ENCODE data around the gene TALDO1. TPM values are rescaled to one million over a fixed set of nuclear protein-coding genes. Genes with fewer than 3 reads are reported as not detected.

Gene TALDO1
- total RNA-seq, 2 experiments from 2014 or later = 199 to 206 TPM

GRCh38 chr11:721247-721740, 26.0 kb upstream of the TALDO1 start:
- ATAC-seq (ENCODE audit: low read depth) (no peak), DNase-seq (no peak)
- POLR2A ChIA-PET = interaction anchor here (1.1 to 5.5 kb wide), 6 partner anchors 14 to 186 kb away, joined by 3 to 26 read pairs (median 6); partner anchors contain the start of genes DEAF1, HRAS, PHRF1 and TMEM80
- no peak overlapping the region for H3K27ac Mint-ChIP-seq
- peaks cover 12% of the 10 kb centered on the region for H3K4me1 Mint-ChIP-seq
- H3K36me3 Mint-ChIP-seq = no peaks in the 10 kb centered on the region
- H3K27me3 Mint-ChIP-seq = peaks cover 20% of the 10 kb centered on the region
- no peaks in the 10 kb centered on the region for H3K9me3 Mint-ChIP-seq
- peak overlapping the region; percentile 49 for H3K4me3 Mint-ChIP-seq

- Mint-ChIP-seq H3K27me3 (peaks cover 18% of the 10 kb centered on the region), H3K9me3 (no peaks in the 10 kb centered on the region), H3K36me3 (no peaks in the 10 kb centered on the region), H3K4me1 (peaks cover 14% of the 10 kb centered on the region), H3K27ac (no peak overlapping the region), H3K4me3 (peak overlapping the region; percentile 49)
- peak; percentile 41 for ATAC-seq (ENCODE audit: low read depth)
- DNase-seq = peak; percentile 71
- POLR2A ChIA-PET = interaction anchor here (0.9 to 5.5 kb wide), 7 partner anchors 15 to 186 kb away, joined by 3 to 26 read pairs (median 3); partner anchors contain the start of genes DEAF1, HRAS, IRF7 and LRRC56
Measured at GRCh38 chr11:721741-722345, 25.4 kb upstream of the TALDO1 start.

- POLR2A ChIA-PET = interaction anchor here (0.9 to 5.5 kb wide), 6 partner anchors 16 to 185 kb away, joined by 3 to 26 read pairs (median 3); partner anchors contain the start of genes DEAF1, IRF7, LRRC56 and PHRF1
- DNase-seq = no peak
- Mint-ChIP-seq H3K27ac (no peak overlapping the region), H3K27me3 (peaks cover 18% of the 10 kb centered on the region), H3K36me3 (no peaks in the 10 kb centered on the region), H3K4me1 (peaks cover 14% of the 10 kb centered on the region), H3K9me3 (no peaks in the 10 kb centered on the region), H3K4me3 (peak overlapping the region; percentile 30)
- ATAC-seq (ENCODE audit: low read depth) = no peak
Measured at GRCh38 chr11:722346-722811, 24.9 kb upstream of the TALDO1 start.

GRCh38 chr11:723120-723883, 24.0 kb upstream of the TALDO1 start:
- POLR2A ChIA-PET = interaction anchor here (1.4 to 5.5 kb wide), 3 partner anchors 27 to 168 kb away, joined by 3 to 26 read pairs (median 24); partner anchors contain the start of genes DEAF1 and TMEM80
- no peak for DNase-seq
- Mint-ChIP-seq H3K4me1 (peaks cover 14% of the 10 kb centered on the region), H3K36me3 (no peaks in the 10 kb centered on the region), H3K27ac (peak overlapping the region; percentile 78), H3K27me3 (peaks cover 18% of the 10 kb centered on the region), H3K9me3 (no peaks in the 10 kb centered on the region), H3K4me3 (peak overlapping the region; percentile 76)
- ATAC-seq (ENCODE audit: low read depth) = peak; percentile 24

GRCh38 chr11:724049-724777, 23.1 kb upstream of the TALDO1 start:
- Mint-ChIP-seq H3K36me3 (no peaks in the 10 kb centered on the region), H3K4me1 (peaks cover 14% of the 10 kb centered on the region), H3K9me3 (no peaks in the 10 kb centered on the region), H3K4me3 (no peak overlapping the region), H3K27ac (no peak overlapping the region), H3K27me3 (peaks cover 16% of the 10 kb centered on the region)
- no peak for DNase-seq
- no peak for ATAC-seq (ENCODE audit: low read depth)
- POLR2A ChIA-PET = interaction anchor here (1.4 to 5.5 kb wide), 5 partner anchors 28 to 189 kb away, joined by 3 to 26 read pairs (median 10); partner anchors contain the start of genes DEAF1, HRAS and TMEM80

GRCh38 chr11:724778-725386, 22.4 kb upstream of the TALDO1 start:
- H3K4me3 Mint-ChIP-seq = peak overlapping the region; percentile 79
- no peaks in the 10 kb centered on the region for H3K36me3 Mint-ChIP-seq
- no peaks in the 10 kb centered on the region for H3K9me3 Mint-ChIP-seq
- POLR2A ChIA-PET = interaction anchor here (1.2 to 5.5 kb wide), 10 partner anchors 22 to 283 kb away, joined by 3 to 26 read pairs (median 8); partner anchors contain the start of genes ANO9, DEAF1, HRAS and LMNTD2
- H3K4me1 Mint-ChIP-seq = peaks cover 14% of the 10 kb centered on the region
- ATAC-seq (ENCODE audit: low read depth) = no peak
- H3K27ac Mint-ChIP-seq = peak overlapping the region; percentile 73
- DNase-seq = no peak
- peaks cover 11% of the 10 kb centered on the region for H3K27me3 Mint-ChIP-seq

GRCh38 chr11:725624-726202, 21.6 kb upstream of the TALDO1 start:
- POLR2A ChIA-PET = interaction anchor here (1.0 to 2.8 kb wide), 21 partner anchors 8 to 284 kb away, joined by 3 to 18 read pairs (median 6); partner anchors contain the start of genes ANO9, DEAF1, GATD1 and HRAS
- Mint-ChIP-seq H3K27me3 (peaks cover 9% of the 10 kb centered on the region), H3K4me1 (peaks cover 13% of the 10 kb centered on the region), H3K4me3 (peak overlapping the region; percentile 79), H3K36me3 (no peaks in the 10 kb centered on the region), H3K9me3 (no peaks in the 10 kb centered on the region), H3K27ac (peak overlapping the region; percentile 73)
- peak; percentile 19 for ATAC-seq (ENCODE audit: low read depth)
- peak; percentile 66 for DNase-seq

- H3K27me3 Mint-ChIP-seq = peaks cover 7% of the 10 kb centered on the region
- ATAC-seq (ENCODE audit: low read depth) (peak; percentile 65), DNase-seq (peak; percentile 72)
- H3K27ac Mint-ChIP-seq = peak overlapping the region; percentile 70
- H3K9me3 Mint-ChIP-seq = no peaks in the 10 kb centered on the region
- no peaks in the 10 kb centered on the region for H3K36me3 Mint-ChIP-seq
- H3K4me1 Mint-ChIP-seq = peaks cover 11% of the 10 kb centered on the region
- peak overlapping the region; percentile 78 for H3K4me3 Mint-ChIP-seq
- POLR2A ChIA-PET = interaction anchor here (1.0 to 2.8 kb wide), 22 partner anchors 9 to 285 kb away, joined by 3 to 18 read pairs (median 6); partner anchors contain the start of genes ANO9, DEAF1, GATD1 and HRAS
Measured at GRCh38 chr11:726278-727220, 20.7 kb upstream of the TALDO1 start.

GRCh38 chr11:727281-727701, 20.0 kb upstream of the TALDO1 start:
- H3K9me3 Mint-ChIP-seq = no peaks in the 10 kb centered on the region
- DNase-seq (no peak), ATAC-seq (ENCODE audit: low read depth) (no peak)
- no peaks in the 10 kb centered on the region for H3K36me3 Mint-ChIP-seq
- no peak overlapping the region for H3K27ac Mint-ChIP-seq
- H3K4me3 Mint-ChIP-seq = no peak overlapping the region
- peaks cover 11% of the 10 kb centered on the region for H3K4me1 Mint-ChIP-seq
- H3K27me3 Mint-ChIP-seq = peaks cover 4% of the 10 kb centered on the region
- POLR2A ChIA-PET = interaction anchor here (1.1 to 2.4 kb wide), 6 partner anchors 21 to 221 kb away, joined by 3 to 18 read pairs (median 6); partner anchors contain the start of genes DEAF1, IRF7, RNH1 and TMEM80

- Mint-ChIP-seq H3K36me3 (no peaks in the 10 kb centered on the region), H3K4me1 (peaks cover 9% of the 10 kb centered on the region), H3K27me3 (peaks cover 3% of the 10 kb centered on the region), H3K9me3 (no peaks in the 10 kb centered on the region), H3K27ac (no peak overlapping the region), H3K4me3 (no peak overlapping the region)
- POLR2A ChIA-PET = interaction anchor here (0.6 to 2.4 kb wide), 3 partner anchors 20 to 50 kb away, joined by 3 to 11 read pairs (median 3); no protein-coding TSS in a partner anchor
- ATAC-seq (ENCODE audit: low read depth) (peak; percentile 59), DNase-seq (peak; percentile 89)
Measured at GRCh38 chr11:727859-728748, 19.2 kb upstream of the TALDO1 start.
